Activated CD8-positive, alpha-beta memory T cell treated with anti-CD3 and anti-CD28 coated beads for 36 hours (primary cell): ENCODE results near the gene EYA3. TPM values are rescaled to one million over a fixed set of nuclear protein-coding genes. Genes with fewer than 3 reads are reported as not detected.

Source experiments
- CTCF ChIA-PET: fragments of 350-600 bp; sonication (Branson Sonifier 250); formaldehyde crosslinking; loops from one replicate; lab custom pipeline; 2021; ENCODE audit warnings: antibody characterized with exemption; lab: Charles Lee
- POLR2A ChIA-PET: fragments of 350-600 bp; sonication (Branson Sonifier 250); formaldehyde crosslinking; loops from one replicate; lab custom pipeline; 2021; ENCODE audit warnings: antibody characterized with exemption; lab: Charles Lee
- total RNA-seq, 2 experiments: library from RNA; stranded (reverse); gene quantifications; one replicate each; pipeline ENCODE4 v1.2.3, GENCODE V29; 2021

The EYA3 gene
- total RNA-seq, 2 experiments from 2014 or later: 37.5 to 39.6 TPM

- POLR2A ChIA-PET: interaction anchor here (0.7 kb wide), 1 partner anchor 10 kb away, joined by 3 read pairs; no protein-coding TSS in a partner anchor
These were observed 126.7 kb downstream of the EYA3 start for GRCh38 chr1:27961646-27962221.

GRCh38 chr1:27960762-27961645, 127.4 kb downstream of the EYA3 start:
- ChIA-PET CTCF (interaction anchor here (0.6 to 1.1 kb wide), 3 partner anchors 13 to 131 kb away, joined by 3 to 4 read pairs (median 3); partner anchors contain the start of gene PPP1R8), POLR2A (no interaction called here)

More at GRCh38 chr1:27961646-27962221, 126.7 kb downstream of the EYA3 start:
- CTCF ChIA-PET: interaction anchor here (0.6 to 1.1 kb wide), 2 partner anchors 12 to 132 kb away, joined by 3 read pairs; partner anchors contain the start of gene PPP1R8

- CTCF ChIA-PET: interaction anchor here (0.6 to 2.4 kb wide), 3 partner anchors 19 to 61 kb away, joined by 3 to 10 read pairs (median 4); no protein-coding TSS in a partner anchor
- POLR2A ChIA-PET: interaction anchor here (0.5 to 1.0 kb wide), 4 partner anchors 22 to 128 kb away, joined by 3 read pairs; partner anchors contain the start of gene EYA3
These were observed 128.4 kb downstream of the EYA3 start, which contains the start of gene XKR8 for GRCh38 chr1:27959792-27960603. XKR8 (plus strand) TSS chr1:27959973; CDS start chr1:27960070, 97 bp downstream.

GRCh38 chr1:27958513-27958912, 129.9 kb downstream of the EYA3 start:
- CTCF ChIA-PET: interaction anchor here (2.4 kb wide), 1 partner anchor 18 kb away, joined by 10 read pairs; no protein-coding TSS in a partner anchor
- POLR2A ChIA-PET: no interaction called here

GRCh38 chr1:27957655-27958054, 130.8 kb downstream of the EYA3 start:
- CTCF ChIA-PET: no interaction called here
- POLR2A ChIA-PET: no interaction called here

- POLR2A ChIA-PET: interaction anchor here (0.5 kb wide), 1 partner anchor 102 kb away, joined by 5 read pairs; no protein-coding TSS in a partner anchor
- CTCF ChIA-PET: no interaction called here
These were observed 131.6 kb downstream of the EYA3 start for GRCh38 chr1:27956761-27957160.

GRCh38 chr1:27955076-27955475, 133.3 kb downstream of the EYA3 start:
- CTCF ChIA-PET: interaction anchor here (1.3 kb wide), 1 partner anchor 14 kb away, joined by 3 read pairs; no protein-coding TSS in a partner anchor

GRCh38 chr1:27954186-27954585, 134.2 kb downstream of the EYA3 start:
- CTCF ChIA-PET: no interaction called here
- POLR2A ChIA-PET: no interaction called here

More at GRCh38 chr1:27955076-27955475, 133.3 kb downstream of the EYA3 start:
- POLR2A ChIA-PET: no interaction called here

GRCh38 chr1:27952147-27952546, 136.3 kb downstream of the EYA3 start:
- CTCF ChIA-PET: interaction anchor here (0.5 kb wide), 1 partner anchor 603 kb away, joined by 3 read pairs; no protein-coding TSS in a partner anchor

GRCh38 chr1:27951396-27951795, 137.0 kb downstream of the EYA3 start:
- CTCF ChIA-PET: no interaction called here

More at GRCh38 chr1:27952147-27952546, 136.3 kb downstream of the EYA3 start:
- POLR2A ChIA-PET: no interaction called here

GRCh38 chr1:27949027-27949426, 139.4 kb downstream of the EYA3 start:
- CTCF ChIA-PET: interaction anchor here (1.2 kb wide), 1 partner anchor 10 kb away, joined by 3 read pairs; no protein-coding TSS in a partner anchor
- POLR2A ChIA-PET: no interaction called here

More at GRCh38 chr1:27951396-27951795, 137.0 kb downstream of the EYA3 start:
- POLR2A ChIA-PET: interaction anchor here (0.5 to 0.6 kb wide), 2 partner anchors 11 to 377 kb away, joined by 3 to 5 read pairs; partner anchors contain the start of gene MED18

GRCh38 chr1:27945020-27945419, 143.4 kb downstream of the EYA3 start:
- CTCF ChIA-PET: no interaction called here

GRCh38 chr1:27941671-27942540, 146.5 kb downstream of the EYA3 start:
- ChIA-PET POLR2A (no interaction called here), CTCF (interaction anchor here (1.6 kb wide), 1 partner anchor 107 kb away, joined by 5 read pairs; no protein-coding TSS in a partner anchor)

More at GRCh38 chr1:27945020-27945419, 143.4 kb downstream of the EYA3 start:
- POLR2A ChIA-PET: interaction anchor here (0.6 kb wide), 1 partner anchor 101 kb away, joined by 3 read pairs; no protein-coding TSS in a partner anchor

- ChIA-PET POLR2A (no interaction called here), CTCF (interaction anchor here (0.6 to 1.6 kb wide), 7 partner anchors 15 to 106 kb away, joined by 3 to 10 read pairs (median 3); partner anchors contain the start of gene XKR8)
These were observed 147.4 kb downstream of the EYA3 start for GRCh38 chr1:27940870-27941560.

GRCh38 chr1:27940297-27940696, 148.1 kb downstream of the EYA3 start:
- POLR2A ChIA-PET: no interaction called here
- CTCF ChIA-PET: interaction anchor here (0.6 to 1.6 kb wide), 7 partner anchors 15 to 106 kb away, joined by 3 to 10 read pairs (median 3); partner anchors contain the start of gene XKR8

GRCh38 chr1:27938488-27938887, 149.9 kb downstream of the EYA3 start:
- ChIA-PET CTCF (interaction anchor here (1.1 to 1.2 kb wide), 2 partner anchors 10 to 81 kb away, joined by 3 to 4 read pairs; no protein-coding TSS in a partner anchor), POLR2A (interaction anchor here (0.7 kb wide), 1 partner anchor 21 kb away, joined by 3 read pairs; the partner anchor contains the start of gene XKR8)
